ENCODE measurements around the gene ELF5. TPM values are rescaled to one million over a fixed set of nuclear protein-coding genes. Genes with fewer than 3 reads are reported as not detected.

ELF5 gene
- total and polyA plus RNA-seq, 2 of the 13 experiments (the other 11 are each of a cell fraction or from before 2014, with no cell fraction given) = 0.51 to 2.6 TPM

GRCh38 chr11:34438529-34439507 is 74.8 kb downstream of the ELF5 start, which contains the start of gene CAT (continued):
- TF ChIP-seq RBFOX2 (IDR thresholded peaks at IDR 0.05; ENCODE audit: low read depth, low read length) (peak; percentile 93), ZNF343 (CRISPR knock-in tag; IDR thresholded peaks at IDR 0.05) (peak; percentile 52; the same call in 1 of the 2 replicates), SP4 (CRISPR knock-in tag; IDR thresholded peaks at IDR 0.05) (peak; percentile 87; the same call in 1 of the 2 replicates), EZH2 (conservative IDR thresholded peaks at IDR 0.05; ENCODE audit: low read depth, low read length) (no peak), AGO2 (optimal IDR thresholded peaks at IDR 0.05; ENCODE audit: low read depth, low read length) (peak; percentile 84), PAXIP1 (CRISPR knock-in tag; conservative IDR thresholded peaks at IDR 0.05) (no peak; the same call in 1 of the 2 replicates), ZNF841 (CRISPR knock-in tag; IDR thresholded peaks at IDR 0.05; ENCODE audit: borderline replicate concordance) (no peak), TOPORS (CRISPR knock-in tag; IDR thresholded peaks at IDR 0.05) (peak; percentile 52; the same call in 1 of the 2 replicates), ARID3A (IDR thresholded peaks at IDR 0.05; ENCODE audit: low read depth, low read length) (no peak), THYN1 (CRISPR knock-in tag; IDR thresholded peaks at IDR 0.05; ENCODE audit: borderline replicate concordance, low read depth) (no peak), LCORL (IDR thresholded peaks at IDR 0.05) (no peak), LCORL (CRISPR knock-in tag; IDR thresholded peaks at IDR 0.05) (peak; percentile 88), ZNF12 (CRISPR knock-in tag; IDR thresholded peaks at IDR 0.05) (no peak; the same call in 1 of the 2 replicates), MATR3 (CRISPR knock-in tag; IDR thresholded peaks at IDR 0.05) (no peak), ETV5 (CRISPR knock-in tag; IDR thresholded peaks at IDR 0.05; ENCODE audit: borderline replicate concordance) (no peak; the same call in 1 of the 2 replicates)
- TF ChIP-seq, protein P1, sequence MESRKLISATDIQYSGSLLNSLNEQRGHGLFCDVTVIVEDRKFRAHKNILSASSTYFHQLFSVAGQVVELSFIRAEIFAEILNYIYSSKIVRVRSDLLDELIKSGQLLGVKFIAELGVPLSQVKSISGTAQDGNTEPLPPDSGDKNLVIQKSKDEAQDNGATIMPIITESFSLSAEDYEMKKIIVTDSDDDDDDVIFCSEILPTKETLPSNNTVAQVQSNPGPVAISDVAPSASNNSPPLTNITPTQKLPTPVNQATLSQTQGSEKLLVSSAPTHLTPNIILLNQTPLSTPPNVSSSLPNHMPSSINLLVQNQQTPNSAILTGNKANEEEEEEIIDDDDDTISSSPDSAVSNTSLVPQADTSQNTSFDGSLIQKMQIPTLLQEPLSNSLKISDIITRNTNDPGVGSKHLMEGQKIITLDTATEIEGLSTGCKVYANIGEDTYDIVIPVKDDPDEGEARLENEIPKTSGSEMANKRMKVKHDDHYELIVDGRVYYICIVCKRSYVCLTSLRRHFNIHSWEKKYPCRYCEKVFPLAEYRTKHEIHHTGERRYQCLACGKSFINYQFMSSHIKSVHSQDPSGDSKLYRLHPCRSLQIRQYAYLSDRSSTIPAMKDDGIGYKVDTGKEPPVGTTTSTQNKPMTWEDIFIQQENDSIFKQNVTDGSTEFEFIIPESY (CRISPR knock-in tag; IDR thresholded peaks at IDR 0.05) = no peak
- TF ChIP-seq, protein P2, sequence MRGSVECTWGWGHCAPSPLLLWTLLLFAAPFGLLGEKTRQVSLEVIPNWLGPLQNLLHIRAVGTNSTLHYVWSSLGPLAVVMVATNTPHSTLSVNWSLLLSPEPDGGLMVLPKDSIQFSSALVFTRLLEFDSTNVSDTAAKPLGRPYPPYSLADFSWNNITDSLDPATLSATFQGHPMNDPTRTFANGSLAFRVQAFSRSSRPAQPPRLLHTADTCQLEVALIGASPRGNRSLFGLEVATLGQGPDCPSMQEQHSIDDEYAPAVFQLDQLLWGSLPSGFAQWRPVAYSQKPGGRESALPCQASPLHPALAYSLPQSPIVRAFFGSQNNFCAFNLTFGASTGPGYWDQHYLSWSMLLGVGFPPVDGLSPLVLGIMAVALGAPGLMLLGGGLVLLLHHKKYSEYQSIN (CRISPR knock-in tag; IDR thresholded peaks at IDR 0.05; ENCODE audit: borderline replicate concordance) = no peak
- TF ChIP-seq, protein P3, sequence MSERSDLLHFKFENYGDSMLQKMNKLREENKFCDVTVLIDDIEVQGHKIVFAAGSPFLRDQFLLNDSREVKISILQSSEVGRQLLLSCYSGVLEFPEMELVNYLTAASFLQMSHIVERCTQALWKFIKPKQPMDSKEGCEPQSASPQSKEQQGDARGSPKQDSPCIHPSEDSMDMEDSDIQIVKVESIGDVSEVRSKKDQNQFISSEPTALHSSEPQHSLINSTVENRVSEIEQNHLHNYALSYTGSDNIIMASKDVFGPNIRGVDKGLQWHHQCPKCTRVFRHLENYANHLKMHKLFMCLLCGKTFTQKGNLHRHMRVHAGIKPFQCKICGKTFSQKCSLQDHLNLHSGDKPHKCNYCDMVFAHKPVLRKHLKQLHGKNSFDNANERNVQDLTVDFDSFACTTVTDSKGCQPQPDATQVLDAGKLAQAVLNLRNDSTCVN (CRISPR knock-in tag; IDR thresholded peaks at IDR 0.05; ENCODE audit: borderline replicate concordance) = 0 out of 2 replicates have a peak, but pooled peaks have one; percentile 37

Data from HepG2 (cell line).